ENCODE measurements around the gene C1orf21. TPM values are rescaled to one million over a fixed set of nuclear protein-coding genes. Genes with fewer than 3 reads are reported as not detected.

The C1orf21 gene
- total and polyA plus RNA-seq, 2 of the 4 experiments (the other 2 are of a cell fraction) = 6.4 to 9.9 TPM

DNA sequence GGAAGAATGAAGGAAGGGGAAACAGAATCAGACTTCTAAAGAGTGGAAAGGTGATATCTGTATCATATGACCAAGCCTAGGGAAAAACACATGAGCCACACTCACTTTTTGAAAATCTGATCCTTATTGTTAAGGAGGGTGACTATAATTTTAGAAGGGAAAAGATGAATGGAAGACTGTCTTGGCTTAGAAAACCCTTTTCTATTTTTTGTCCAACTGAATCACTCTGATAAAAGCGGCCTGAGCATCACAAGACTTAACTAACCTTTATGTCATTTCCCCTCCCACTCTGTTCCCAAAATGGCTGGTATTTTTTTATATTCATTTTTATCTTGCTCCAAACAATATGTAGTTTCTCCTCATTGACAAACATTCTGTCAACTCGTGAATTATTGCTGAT is 169.8 kb downstream of the C1orf21 start (continued):
- TF ChIP-seq CEBPB (IDR thresholded peaks at IDR 0.05; ENCODE audit: low read depth, low read length) (no peak), MAZ (IDR thresholded peaks at IDR 0.05; ENCODE audit: borderline replicate concordance, low read depth, low read length) (no peak), SMC3 (IDR thresholded peaks at IDR 0.05; ENCODE audit: low read depth, low read length) (no peak), ELK1 (IDR thresholded peaks at IDR 0.05; ENCODE audit: borderline replicate concordance, low read depth, low read length) (no peak)
